LNCaP clone FGC (cell line): ENCODE measurements around the gene CREBBP.

Experiments
- DNase-seq: peaks from one replicate; pipeline ENCODE4 v3.0.0-alpha.2; 2011; ENCODE audit warnings: low read depth
- H3K4me3 ChIP-seq: 2 replicates; pipeline ENCODE4 v1.5.1; 2011; ENCODE audit warnings: mild to moderate bottlenecking, low read depth, low read length, control low read depth
- CTCF ChIP-seq: IDR thresholded peaks from 2 replicates; pipeline ENCODE4 v1.5.1; 2012; ENCODE audit warnings: mild to moderate bottlenecking; ENCODE audit not compliant: control insufficient read depth, insufficient read depth; ENCODE audit errors: extremely low read depth

Gene CREBBP

GRCh38 chr16:3696425-3697218 lies 183.9 kb downstream of the CREBBP start:
- no peak for TF ChIP-seq CTCF
- peak; percentile 100 for DNase-seq
- H3K4me3 ChIP-seq: peak overlapping the region; percentile 13; the same call in 1 of the 2 replicates

DNA sequence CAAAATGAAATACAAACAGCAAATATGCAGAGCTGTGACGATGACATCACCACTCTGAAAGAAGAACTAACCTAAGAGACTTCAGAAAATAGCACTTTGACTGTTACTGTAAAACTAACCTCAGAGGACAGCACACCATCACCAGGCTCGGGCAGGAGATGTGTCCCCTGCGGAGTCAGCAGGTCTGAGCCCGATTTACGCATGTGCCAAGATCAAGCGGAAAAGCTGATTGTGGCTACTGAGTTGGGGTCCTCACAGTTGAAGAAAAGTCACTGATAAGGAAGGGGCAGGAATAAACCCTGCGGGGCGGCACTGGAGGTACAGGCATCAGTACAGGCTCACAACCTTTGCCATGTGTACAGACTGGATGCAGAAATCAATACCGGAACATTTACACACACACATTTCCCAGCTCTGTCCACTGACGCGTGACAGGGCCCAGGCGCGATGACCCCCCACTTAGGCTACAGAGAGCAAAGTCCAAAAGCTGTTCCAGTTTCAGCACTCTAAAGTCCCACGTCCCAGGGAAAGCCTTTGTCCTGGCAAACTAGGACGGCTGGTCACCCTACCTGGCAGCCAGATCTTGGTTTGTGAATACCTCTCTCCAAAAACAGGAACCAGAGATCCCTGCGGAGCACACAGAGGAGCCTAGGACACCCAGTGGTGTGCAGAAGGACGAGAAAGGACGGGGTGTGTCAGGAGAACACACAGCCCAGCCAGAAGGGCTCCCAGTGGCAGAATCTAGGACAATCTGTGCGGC lies 184.7 kb downstream of the CREBBP start:
- TF ChIP-seq CTCF: no peak

GRCh38 chr16:3694051-3694450 lies 186.5 kb downstream of the CREBBP start:
- H3K4me3 ChIP-seq: no peak overlapping the region
- TF ChIP-seq CTCF: no peak
- no peak for DNase-seq

More for the DNA sequence above, 184.7 kb downstream of the CREBBP start:
- no peak overlapping the region for H3K4me3 ChIP-seq
- no peak for DNase-seq

GRCh38 chr16:3691761-3692160 lies 188.8 kb downstream of the CREBBP start:
- no peak for TF ChIP-seq CTCF
- no peak for DNase-seq
- H3K4me3 ChIP-seq: no peak overlapping the region

DNA sequence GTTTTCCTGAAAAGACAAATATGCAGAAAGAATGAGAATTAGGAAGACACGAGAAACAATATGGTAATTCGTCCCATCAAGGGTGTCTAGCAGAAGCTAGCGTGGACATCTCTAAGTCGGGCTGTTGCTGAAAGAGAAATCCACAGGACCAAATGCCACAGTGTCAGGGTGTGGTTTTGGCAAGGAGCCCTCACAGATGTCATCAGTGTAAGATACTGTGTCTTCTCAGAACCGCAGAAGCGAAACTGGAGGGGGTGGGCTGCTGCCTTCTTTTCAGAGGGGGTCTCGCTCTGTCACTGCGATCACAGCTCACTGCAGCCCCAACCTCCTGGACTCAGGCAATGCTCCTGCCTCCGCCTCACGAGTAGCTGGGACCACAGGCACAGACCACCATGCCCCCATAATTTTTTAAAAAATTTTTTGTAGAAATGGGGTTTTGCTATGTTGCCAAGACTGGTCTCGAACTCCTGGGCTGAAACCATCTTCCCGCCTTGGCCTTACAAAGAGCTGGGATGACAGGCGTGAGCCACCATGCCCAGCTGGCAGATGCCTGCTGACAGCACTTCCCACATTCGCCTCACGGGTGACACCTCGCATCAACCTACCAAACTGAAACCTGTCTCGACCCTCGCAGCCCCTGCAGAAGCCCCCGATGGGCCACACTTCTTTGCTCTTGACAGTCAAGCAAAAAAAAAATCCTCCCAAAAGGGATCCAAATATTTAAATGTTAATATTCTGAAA lies 189.4 kb downstream of the CREBBP start:
- TF ChIP-seq CTCF: no peak
- H3K4me3 ChIP-seq: no peak overlapping the region
- no peak for DNase-seq

- TF ChIP-seq CTCF: peak; percentile 84
- H3K4me3 ChIP-seq: no peak overlapping the region
- DNase-seq: peak; percentile 27
Measured at GRCh38 chr16:3690470-3690928, 190.0 kb downstream of the CREBBP start.
